Duodenal mucosa (tissue), 2 donors: Measurements from ENCODE around the gene FAM118A.
"Not testable (repeated sequence)": the region's sequence is repeated elsewhere in the genome, so short reads cannot be mapped to it uniquely, and the experiment has no call there.

Experiments
- H3K27ac ChIP-seq: one replicate; pipeline ENCODE4 v1.7.0; 2013; ENCODE audit warnings: low read depth, low read length
- H3K27me3 ChIP-seq, 2 donors: one replicate each; pipeline ENCODE4 v1.7.0; 2013; ENCODE audit warnings: low read length in 2 of 2, control low read depth in 1 of 2; ENCODE audit not compliant: insufficient read depth in 2 of 2, control insufficient read depth in 1 of 2
- H3K36me3 ChIP-seq, 2 donors: one replicate each; pipeline ENCODE4 v1.7.0; 2013; ENCODE audit warnings: low read length in 2 of 2, control low read depth in 1 of 2; ENCODE audit not compliant: insufficient read depth in 2 of 2, control insufficient read depth in 1 of 2
- H3K4me1 ChIP-seq, 2 donors: one replicate each; pipeline ENCODE4 v1.7.0; 2013; ENCODE audit warnings: low read length in 2 of 2, control low read depth in 1 of 2; ENCODE audit not compliant: insufficient read depth in 2 of 2, control insufficient read depth in 1 of 2
- H3K4me3 ChIP-seq, 2 donors: one replicate each; pipeline ENCODE4 v1.7.0; 2013; ENCODE audit warnings: low read length in 2 of 2, low read depth in 1 of 2
- H3K9ac ChIP-seq, 2 donors: one replicate each; pipeline ENCODE4 v1.7.0; 2013; ENCODE audit warnings: low read length in 2 of 2, low read depth in 1 of 2
- H3K9me3 ChIP-seq, 2 donors: one replicate each; pipeline ENCODE4 v1.7.0; 2013; ENCODE audit warnings: low read length in 2 of 2, control low read depth in 1 of 2; ENCODE audit not compliant: control insufficient read depth in 1 of 2

The FAM118A gene

DNA sequence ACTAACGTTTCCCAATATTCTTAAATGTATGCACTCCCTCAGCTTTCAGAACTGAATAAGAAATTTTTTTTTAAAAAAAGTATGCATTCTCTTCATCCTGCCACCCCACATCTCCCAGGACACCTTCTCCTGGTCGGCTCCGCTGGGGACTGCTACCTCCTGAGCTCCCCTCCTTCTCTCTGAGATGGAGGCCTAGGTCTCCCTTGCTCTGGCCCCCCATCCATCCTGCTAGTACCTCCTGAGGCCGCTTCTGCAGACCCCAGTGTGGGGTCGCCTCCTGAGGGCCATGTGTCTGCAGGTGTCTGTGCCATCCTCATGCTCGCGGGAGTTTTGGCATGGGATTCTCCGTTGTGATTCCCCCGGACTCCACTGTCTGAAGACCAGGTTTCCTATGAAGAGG, 27.8 kb downstream of the FAM118A start:
- no peaks in the 10 kb centered on the region for H3K9me3 ChIP-seq

DNA sequence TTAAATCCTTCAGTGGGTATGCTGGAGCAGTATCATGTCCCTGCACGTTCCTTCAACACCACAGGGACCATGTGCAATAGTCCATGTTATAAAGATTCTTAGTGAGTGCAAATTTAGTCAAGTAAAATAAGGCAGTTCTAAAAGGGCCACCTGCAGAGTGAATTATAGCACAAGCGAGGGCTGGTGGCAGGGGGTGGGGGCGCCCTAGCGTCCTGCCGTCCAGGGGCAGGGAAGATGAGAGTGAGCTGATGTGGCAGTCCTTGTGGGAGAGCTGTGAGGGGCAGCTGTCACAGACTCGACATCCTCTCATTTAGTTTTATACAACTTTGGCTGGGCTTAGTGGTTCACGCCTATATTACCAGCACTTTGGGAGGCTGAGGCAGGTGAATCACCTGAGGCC, 29.1 kb downstream of the FAM118A start:
- Histone ChIP-seq H3K9ac (no peak overlapping the region), H3K9me3 (no peaks in the 10 kb centered on the region), H3K27me3 (no peaks in the 10 kb centered on the region), H3K36me3 (peaks cover 11 to 65% of the 10 kb centered on the region in 2 donors), H3K4me1 (no peaks in the 10 kb centered on the region), H3K4me3 (no peak overlapping the region), H3K27ac (no peak overlapping the region)

More for the DNA sequence above, 27.8 kb downstream of the FAM118A start:
- Histone ChIP-seq H3K4me1 (no peaks in the 10 kb centered on the region), H3K9ac (no peak overlapping the region), H3K27ac (no peak overlapping the region), H3K4me3 (no peak overlapping the region), H3K27me3 (no peaks in the 10 kb centered on the region), H3K36me3 (peaks cover 11 to 65% of the 10 kb centered on the region in 2 donors)

DNA sequence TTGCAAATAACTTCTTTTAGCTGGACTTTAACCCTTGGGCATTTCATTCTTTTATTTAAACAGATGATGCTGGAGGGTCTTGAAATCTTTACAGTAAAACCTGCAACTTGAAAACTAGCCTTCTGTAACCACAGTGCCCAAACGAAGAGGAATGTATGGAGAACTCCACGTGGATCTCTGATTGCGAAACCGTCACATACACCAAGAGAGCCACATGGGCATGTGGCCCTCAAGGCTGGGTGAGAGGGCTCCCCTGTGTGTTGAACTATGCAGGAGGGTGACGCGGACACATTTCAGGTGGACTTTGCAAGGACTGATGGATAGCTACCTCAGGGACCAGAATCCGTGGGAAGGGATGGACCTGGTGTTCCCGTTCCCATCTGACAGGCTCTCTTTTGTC, 30.6 kb downstream of the FAM118A start:
- no peaks in the 10 kb centered on the region for H3K27me3 ChIP-seq
- H3K36me3 ChIP-seq = peaks cover 6 to 52% of the 10 kb centered on the region in 2 donors
- H3K27ac ChIP-seq = no peak overlapping the region

DNA sequence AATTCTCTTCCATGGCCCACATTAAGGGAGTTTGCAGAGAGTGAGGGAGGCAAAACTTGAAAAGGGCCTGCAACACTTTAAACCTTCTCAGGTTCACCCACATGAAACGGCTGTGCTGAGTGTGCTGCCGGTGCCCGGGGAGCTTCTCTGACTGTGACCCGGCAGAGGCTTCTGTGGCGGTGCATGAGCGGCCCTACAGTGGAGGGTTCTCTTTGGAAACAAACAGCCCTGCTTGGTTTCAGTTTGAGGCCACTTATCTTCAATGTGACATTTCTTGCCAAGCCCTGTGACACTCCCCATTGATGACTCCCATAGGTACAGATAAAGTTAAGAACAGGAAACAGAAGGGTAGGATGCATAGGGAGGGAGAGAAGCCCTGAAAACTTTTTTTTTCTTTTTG, 31.8 kb downstream of the FAM118A start:
- Histone ChIP-seq H3K4me1 (no peaks in the 10 kb centered on the region), H3K4me3 (no peak overlapping the region), H3K27me3 (no peaks in the 10 kb centered on the region), H3K36me3 (peaks cover 6 to 40% of the 10 kb centered on the region in 2 donors), H3K9ac (no peak overlapping the region), H3K27ac (no peak overlapping the region), H3K9me3 (no peaks in the 10 kb centered on the region)

More for the DNA sequence above, 30.6 kb downstream of the FAM118A start:
- H3K4me3 ChIP-seq = no peak overlapping the region
- H3K4me1 ChIP-seq = no peaks in the 10 kb centered on the region
- H3K9ac ChIP-seq = no peak overlapping the region
- H3K9me3 ChIP-seq = no peaks in the 10 kb centered on the region

DNA sequence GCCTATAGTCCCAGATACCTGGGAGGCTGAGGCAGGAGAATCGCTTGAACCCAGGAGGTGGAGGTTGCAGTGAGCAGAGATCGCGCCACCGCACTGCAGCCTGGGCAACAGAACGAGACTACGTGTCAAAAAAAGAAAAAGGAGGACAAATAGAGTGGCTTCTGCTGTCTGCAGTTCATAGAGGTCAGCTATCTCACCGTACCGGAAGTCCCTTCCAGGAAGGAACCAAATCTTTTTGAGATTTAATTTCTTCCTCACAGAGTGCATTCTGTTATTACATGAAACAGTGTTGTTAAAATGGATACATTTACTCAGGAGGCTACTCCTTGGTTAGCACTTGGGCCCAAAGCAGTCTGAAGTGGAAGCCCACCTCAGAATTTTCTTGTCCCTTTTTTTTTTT, 33.4 kb downstream of the FAM118A start:
- Histone ChIP-seq H3K27ac (no peak overlapping the region), H3K4me3 (no peak overlapping the region), H3K27me3 (no peaks in the 10 kb centered on the region), H3K9me3 (no peaks in the 10 kb centered on the region), H3K4me1 (no peaks in the 10 kb centered on the region), H3K36me3 (peaks cover 8 to 26% of the 10 kb centered on the region in 2 donors), H3K9ac (no peak overlapping the region)

DNA sequence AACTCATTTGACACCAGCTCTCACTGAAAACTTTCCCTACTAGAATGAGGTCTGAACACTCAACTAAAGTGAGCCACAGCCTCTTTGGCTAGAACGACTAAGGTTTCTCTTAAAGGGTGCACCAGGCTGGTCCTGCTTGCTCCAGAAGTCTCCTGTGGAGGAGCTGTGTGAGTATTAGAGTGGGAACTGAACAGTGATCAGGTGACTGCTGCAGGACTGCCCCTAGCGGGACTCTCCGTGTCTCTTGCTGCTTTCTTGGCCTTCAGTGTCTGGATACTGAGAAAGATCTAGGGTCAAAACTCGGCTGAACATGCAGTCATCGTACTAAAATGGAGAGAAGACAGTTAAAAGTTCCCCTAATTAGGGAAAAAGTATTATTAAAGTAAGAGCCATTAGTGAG, 34.6 kb downstream of the FAM118A start:
- H3K9me3 ChIP-seq = no peaks in the 10 kb centered on the region
- H3K27me3 ChIP-seq = no peaks in the 10 kb centered on the region
- H3K9ac ChIP-seq = no peak overlapping the region
- H3K4me3 ChIP-seq = no peak overlapping the region
- no peak overlapping the region for H3K27ac ChIP-seq
- peaks cover 8 to 18% of the 10 kb centered on the region in 2 donors for H3K36me3 ChIP-seq
- H3K4me1 ChIP-seq = no peaks in the 10 kb centered on the region

DNA sequence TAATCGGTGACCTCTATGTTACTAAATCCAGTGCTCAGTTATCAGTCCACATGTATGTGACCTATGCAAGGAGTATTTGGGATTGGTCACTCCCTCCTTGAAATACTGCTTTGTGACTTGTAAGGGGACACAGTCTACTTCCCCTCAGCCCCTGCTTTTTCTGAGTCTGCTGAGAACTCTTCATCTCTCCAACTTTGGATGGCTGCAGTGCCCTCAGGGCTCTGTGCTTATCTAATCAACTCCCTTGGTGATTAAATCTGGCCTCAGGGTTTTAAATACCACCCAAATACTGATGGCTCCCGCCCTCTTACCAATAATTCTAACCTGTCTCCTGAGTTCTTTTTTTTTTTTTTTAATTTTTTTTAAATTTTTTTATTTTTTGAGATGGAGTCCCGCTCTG, 40.2 kb downstream of the FAM118A start:
- no peaks in the 10 kb centered on the region for H3K9me3 ChIP-seq
- H3K4me3 ChIP-seq = no peak overlapping the region
- H3K27me3 ChIP-seq = no peaks in the 10 kb centered on the region
- H3K9ac ChIP-seq = no peak overlapping the region
- H3K27ac ChIP-seq = no peak overlapping the region
- peaks cover 0 to 2% of the 10 kb centered on the region in 2 donors for H3K36me3 ChIP-seq
- no peaks in the 10 kb centered on the region for H3K4me1 ChIP-seq

DNA sequence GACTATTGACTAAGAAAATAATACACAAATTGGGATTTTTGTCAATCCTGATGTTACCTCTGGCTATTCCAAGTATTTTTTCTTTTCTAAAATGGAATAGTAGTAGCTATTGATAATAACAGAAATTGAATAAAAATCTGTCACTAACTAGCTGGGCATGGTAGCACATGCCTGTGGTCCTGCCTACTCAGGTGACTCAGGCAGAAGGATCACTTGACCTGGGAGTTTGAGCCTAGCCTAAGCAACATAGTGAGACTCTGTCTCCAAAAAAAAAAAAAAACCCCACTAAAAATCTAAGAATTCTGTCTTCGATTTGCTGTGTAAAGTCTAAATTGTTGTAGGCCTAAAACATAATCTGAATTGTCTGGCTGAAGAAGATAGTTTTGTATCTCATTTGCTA, 42.2 kb downstream of the FAM118A start:
- no peak overlapping the region for H3K27ac ChIP-seq
- H3K4me3 ChIP-seq = no peak overlapping the region
- no peaks in the 10 kb centered on the region for H3K9me3 ChIP-seq
- H3K36me3 ChIP-seq = no peaks in the 10 kb centered on the region
- H3K4me1 ChIP-seq = no peaks in the 10 kb centered on the region
- H3K9ac ChIP-seq = no peak overlapping the region
- no peaks in the 10 kb centered on the region for H3K27me3 ChIP-seq

DNA sequence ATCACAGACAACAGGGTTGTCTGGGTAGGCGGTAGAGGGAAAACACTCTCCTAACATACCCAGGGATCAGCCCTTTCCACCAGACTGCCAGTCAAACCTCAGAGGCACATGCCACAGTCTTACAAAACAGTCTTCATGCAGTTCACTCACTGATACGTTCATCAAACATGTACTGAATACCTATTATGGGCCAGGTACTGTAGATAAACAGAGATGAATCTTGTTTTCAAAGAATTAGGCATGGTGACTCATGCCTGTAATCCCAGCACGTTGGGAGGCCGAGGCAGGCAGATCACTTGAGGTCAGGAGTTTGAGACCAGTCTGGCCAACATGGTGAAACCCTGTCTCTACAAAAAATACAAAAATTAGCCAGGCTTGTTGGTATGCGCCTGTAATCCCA, 43.0 kb downstream of the FAM118A start:
- H3K27ac ChIP-seq, H3K4me1 ChIP-seq, H3K9ac ChIP-seq, H3K4me3 ChIP-seq, H3K36me3 ChIP-seq, H3K9me3 ChIP-seq, H3K27me3 ChIP-seq: not testable (repeated sequence)

DNA sequence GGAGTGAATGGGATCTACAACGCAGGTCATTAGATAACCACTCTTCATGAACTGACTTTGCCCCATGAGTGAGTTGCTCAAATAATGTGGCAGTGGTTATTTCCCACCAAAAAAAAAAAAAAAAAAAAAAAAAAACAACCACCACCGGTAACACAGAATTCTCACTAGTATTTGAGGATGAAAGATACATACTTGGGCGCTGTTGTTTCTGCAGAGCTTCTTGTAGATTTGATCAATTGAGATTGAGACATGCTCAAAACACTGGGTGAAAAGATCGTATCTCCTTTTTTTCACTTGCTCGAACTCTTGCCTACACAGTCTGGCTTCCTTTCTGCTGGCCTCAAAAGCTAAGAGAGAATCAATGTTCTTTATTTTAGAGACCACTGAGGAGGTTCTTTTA, 44.1 kb downstream of the FAM118A start:
- Histone ChIP-seq H3K4me1 (no peaks in the 10 kb centered on the region), H3K27ac (no peak overlapping the region), H3K4me3 (no peak overlapping the region), H3K36me3 (no peaks in the 10 kb centered on the region), H3K27me3 (no peaks in the 10 kb centered on the region), H3K9ac (no peak overlapping the region), H3K9me3 (no peaks in the 10 kb centered on the region)

DNA sequence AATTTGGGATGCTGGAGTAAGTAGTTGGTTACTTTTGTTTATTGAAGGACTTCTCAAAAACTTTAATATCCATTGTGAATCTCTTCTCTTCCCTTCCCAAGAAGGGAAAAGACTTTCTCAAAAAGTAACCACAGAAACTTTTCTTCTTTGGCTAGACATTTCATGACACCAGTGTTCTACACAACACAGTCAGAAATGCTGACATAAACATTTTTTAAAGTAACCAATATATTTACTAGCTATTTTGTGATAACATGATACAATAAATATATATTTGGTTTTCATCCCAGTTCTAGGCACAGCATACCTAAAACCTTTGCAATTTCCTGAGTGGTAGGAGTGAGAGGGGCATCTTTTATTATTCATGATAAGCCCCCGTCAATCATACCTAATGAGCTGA, 47.8 kb downstream of the FAM118A start:
- Histone ChIP-seq H3K36me3 (no peaks in the 10 kb centered on the region), H3K4me1 (no peaks in the 10 kb centered on the region), H3K4me3 (no peak overlapping the region), H3K9ac (no peak overlapping the region), H3K27ac (no peak overlapping the region), H3K27me3 (peaks cover 0 to 4% of the 10 kb centered on the region in 2 donors), H3K9me3 (no peaks in the 10 kb centered on the region)
